GM23248 (cell line): Measurements from ENCODE around the gene COL8A1. TPM values are rescaled to one million over a fixed set of nuclear protein-coding genes. Genes with fewer than 3 reads are reported as not detected.

Experiments
- DNase-seq: peaks from one replicate; pipeline ENCODE4 v3.0.0-alpha.2; 2015
- H2AFZ ChIP-seq: fragments of 200-600 bp; sonication (generic); 2 replicates; pipeline ENCODE4 v1.6.1; 2016; ENCODE audit warnings: antibody characterized with exemption
- H3F3A ChIP-seq: fragments of 200-600 bp; sonication (generic); 2 replicates; pipeline ENCODE4 v1.6.1; 2016; ENCODE audit warnings: mild to moderate bottlenecking, antibody characterized with exemption, mixed run types; ENCODE audit not compliant: insufficient read depth
- H3K27ac ChIP-seq: fragments of 200-600 bp; sonication (generic); 2 replicates; pipeline ENCODE4 v1.5.1; 2016; ENCODE audit warnings: mild to moderate bottlenecking
- H3K27me3 ChIP-seq: fragments of 200-600 bp; sonication (generic); replicated peaks from 2 replicates; pipeline ENCODE4 v1.6.1; 2016; ENCODE audit warnings: mild to moderate bottlenecking; ENCODE audit not compliant: insufficient read depth
- H3K36me3 ChIP-seq: fragments of 200-600 bp; sonication (generic); 2 replicates; pipeline ENCODE4 v1.6.1; 2016; ENCODE audit warnings: low read depth, mild to moderate bottlenecking
- H3K4me1 ChIP-seq: fragments of 200-600 bp; sonication (generic); 2 replicates; pipeline ENCODE4 v1.6.1; 2016; ENCODE audit warnings: mild to moderate bottlenecking; ENCODE audit not compliant: insufficient read depth
- H3K4me2 ChIP-seq: fragments of 200-600 bp; sonication (generic); one replicate; pipeline ENCODE4 v1.6.1; 2016; ENCODE audit warnings: mild to moderate bottlenecking; ENCODE audit not compliant: unreplicated experiment
- H3K4me3 ChIP-seq: fragments of 200-600 bp; sonication (generic); 2 replicates; pipeline ENCODE4 v1.5.1; 2016; ENCODE audit warnings: mild to moderate bottlenecking
- H3K79me2 ChIP-seq: fragments of 200-600 bp; sonication (generic); 2 replicates; pipeline ENCODE4 v1.6.1; 2016; ENCODE audit warnings: mild to moderate bottlenecking; ENCODE audit not compliant: insufficient read depth
- H3K9ac ChIP-seq: fragments of 200-600 bp; sonication (generic); 2 replicates; pipeline ENCODE4 v1.6.1; 2016; ENCODE audit warnings: mild to moderate bottlenecking
- H3K9me2 ChIP-seq: fragments of 200-600 bp; sonication (generic); 2 replicates; pipeline ENCODE4 v1.6.1; 2016; ENCODE audit warnings: mixed run types, mild to moderate bottlenecking, moderate library complexity; ENCODE audit not compliant: insufficient read depth
- H3K9me3 ChIP-seq: fragments of 200-600 bp; sonication (generic); one replicate; pipeline ENCODE4 v1.6.1; 2017; ENCODE audit warnings: low read depth
- H4K20me1 ChIP-seq: fragments of 200-600 bp; sonication (generic); 2 replicates; pipeline ENCODE4 v1.6.0; 2016; ENCODE audit not compliant: insufficient read depth
- EZH2 ChIP-seq: fragments of 200-600 bp; sonication (generic); IDR thresholded peaks from 2 replicates; pipeline ENCODE4 v1.6.1; 2018; ENCODE audit warnings: antibody characterized with exemption, mild to moderate bottlenecking; ENCODE audit not compliant: insufficient read depth, poor library complexity, severe bottlenecking
- EZH2phosphoT487 ChIP-seq: fragments of 200-600 bp; sonication (generic); IDR thresholded peaks from 2 replicates; pipeline ENCODE4 v1.6.1; 2018; ENCODE audit warnings: antibody characterized with exemption, moderate library complexity, mild to moderate bottlenecking, low read depth; ENCODE audit not compliant: insufficient read depth
- WGBS, 2 experiments: methylation state at CpG; one replicate each; pipeline ENCODE4 v1.1.6; 2015 to 2017; ENCODE audit warnings: low lambda C conversion rate in 2 of 2, low coverage in 1 of 2; ENCODE audit errors: missing lambda C conversion rate in 2 of 2; 5-methylcytosine and 5-hydroxymethylcytosine counted together
- in situ Hi-C: fragments of 300-500 bp; cut with MboI; formaldehyde crosslinking; loops from 2 replicates; pipeline ENCODE4 v1.15.0; 2020
- polyA plus RNA-seq: library from polyadenylated mRNA; unstranded; fragments of >200 nt; fragmentation: Nextera tagmentation; extraction: Ambion mirVana; gene quantifications from 2 replicates; pipeline ENCODE4 v1.2.1, GENCODE V29; 2016
- total RNA-seq: library from RNA; depleted of rRNA; stranded (reverse); fragments of >200 nt; shearing (Covaris generic); gene quantifications from 2 replicates; pipeline ENCODE4 v1.2.3, GENCODE V29; 2014

Gene COL8A1
- total and polyA plus RNA-seq, 2 experiments from 2014 or later: 164 to 189 TPM

GRCh38 chr3:99666201-99666600, 27.8 kb downstream of the COL8A1 start:
- Histone ChIP-seq H2AFZ (peak overlapping the region; percentile 14; the same call in 1 of the 2 replicates), H4K20me1 (no peaks in the 10 kb centered on the region), H3K9me2 (no peaks in the 10 kb centered on the region), H3K27ac (no peak overlapping the region), H3K36me3 (no peaks in the 10 kb centered on the region), H3F3A (peaks cover 22% of the 10 kb centered on the region), H3K4me1 (peaks cover 24% of the 10 kb centered on the region), H3K4me3 (0 out of 2 replicates have a peak overlapping the region, but pooled peaks have one; percentile 3), H3K9ac (no peak overlapping the region), H3K27me3 (no peaks in the 10 kb centered on the region), H3K4me2 (peak overlapping the region; percentile 48), H3K79me2 (peaks cover 16% of the 10 kb centered on the region; the same call in 1 of the 2 replicates), H3K9me3 (no peaks in the 10 kb centered on the region)
- TF ChIP-seq EZH2phosphoT487: no peak
- TF ChIP-seq EZH2: no peak
- DNase-seq: peak; percentile 61
- in situ Hi-C loops: no loop called here
- WGBS, 2 experiments: 60 to 70% methylated on average over 1 of the region's 1 CpG

GRCh38 chr3:99668044-99668443, 29.6 kb downstream of the COL8A1 start:
- 27 to 32% methylated on average over 2 of the region's 2 CpGs for WGBS, 2 experiments
- Histone ChIP-seq H3K4me1 (peaks cover 24% of the 10 kb centered on the region), H3K79me2 (peaks cover 15% of the 10 kb centered on the region; the same call in 1 of the 2 replicates)

GRCh38 chr3:99669879-99670555, 31.6 kb downstream of the COL8A1 start:
- in situ Hi-C loops: no loop called here
- peak; percentile 83 for DNase-seq
- no peaks in the 10 kb centered on the region for H3K9me2 ChIP-seq
- peaks cover 15% of the 10 kb centered on the region; the same call in 1 of the 2 replicates for H3K79me2 ChIP-seq
- H3K4me3 ChIP-seq: no peak overlapping the region
- H2AFZ ChIP-seq: no peak overlapping the region
- H3K4me1 ChIP-seq: peaks cover 35% of the 10 kb centered on the region
- H3K4me2 ChIP-seq: peak overlapping the region; percentile 41
- H3K27me3 ChIP-seq: no peaks in the 10 kb centered on the region
- H3K27ac ChIP-seq: peak overlapping the region; percentile 39
- no peaks in the 10 kb centered on the region for H3K36me3 ChIP-seq
- H3F3A ChIP-seq: peaks cover 22% of the 10 kb centered on the region
- H3K9ac ChIP-seq: no peak overlapping the region
- H4K20me1 ChIP-seq: no peaks in the 10 kb centered on the region
- TF ChIP-seq EZH2 (no peak), EZH2phosphoT487 (no peak)
- 50 to 51% methylated on average over 2 of the region's 2 CpGs for WGBS, 2 experiments
- H3K9me3 ChIP-seq: no peaks in the 10 kb centered on the region

More at GRCh38 chr3:99668044-99668443, 29.6 kb downstream of the COL8A1 start:
- Histone ChIP-seq H3K9me3 (no peaks in the 10 kb centered on the region), H3K4me2 (no peak overlapping the region), H2AFZ (no peak overlapping the region), H3K36me3 (no peaks in the 10 kb centered on the region), H3K9ac (no peak overlapping the region), H3F3A (peaks cover 22% of the 10 kb centered on the region), H3K27me3 (no peaks in the 10 kb centered on the region), H3K27ac (no peak overlapping the region), H4K20me1 (no peaks in the 10 kb centered on the region), H3K4me3 (no peak overlapping the region), H3K9me2 (no peaks in the 10 kb centered on the region)
- in situ Hi-C loops: no loop called here
- no peak for DNase-seq
- TF ChIP-seq EZH2: no peak
- no peak for TF ChIP-seq EZH2phosphoT487

- in situ Hi-C loops: no loop called here
- Histone ChIP-seq H4K20me1 (no peaks in the 10 kb centered on the region), H3K79me2 (peaks cover 15% of the 10 kb centered on the region; the same call in 1 of the 2 replicates), H2AFZ (no peak overlapping the region), H3K9me3 (no peaks in the 10 kb centered on the region), H3K4me2 (peak overlapping the region; percentile 7), H3K9ac (no peak overlapping the region), H3K36me3 (0 out of 2 replicates have a peak, but pooled peaks cover 1% of the 10 kb centered on the region), H3F3A (peaks cover 22% of the 10 kb centered on the region), H3K9me2 (no peaks in the 10 kb centered on the region), H3K4me1 (peaks cover 37% of the 10 kb centered on the region), H3K27me3 (no peaks in the 10 kb centered on the region), H3K27ac (peak overlapping the region; percentile 39), H3K4me3 (no peak overlapping the region)
- no peak for TF ChIP-seq EZH2
- no peak for TF ChIP-seq EZH2phosphoT487
- no peak for DNase-seq
- WGBS, 2 experiments: 94 to 95% methylated on average over 2 of the region's 2 CpGs
Measured at GRCh38 chr3:99670556-99670950, 32.2 kb downstream of the COL8A1 start.
